Mucosa of descending colon (tissue), 3 donors: ENCODE measurements around the gene CPTP. TPM values are rescaled to one million over a fixed set of nuclear protein-coding genes. Genes with fewer than 3 reads are reported as not detected.

Experiments used
- ATAC-seq: fragments of 200-7000 bp; cut with Tn5 transposase; one replicate; pipeline ENCODE4 v1.9.1; 2020; ENCODE audit warnings: mild to moderate bottlenecking, moderate library complexity
- DNase-seq, 3 donors: peaks; one replicate each; pipeline ENCODE4 v3.0.0-alpha.2; 2020
- H3K36me3 ChIP-seq: fragments of 200-600 bp; one replicate; pipeline ENCODE4 v1.8.0; 2021; ENCODE audit warnings: low read depth, mild to moderate bottlenecking
- H3K4me1 ChIP-seq: fragments of 200-600 bp; one replicate; pipeline ENCODE4 v1.8.0; 2021; ENCODE audit warnings: low read depth, mild to moderate bottlenecking
- H3K4me3 ChIP-seq: fragments of 200-600 bp; one replicate; pipeline ENCODE4 v1.8.0; 2021; ENCODE audit warnings: mild to moderate bottlenecking
- H3K9me3 ChIP-seq: fragments of 200-600 bp; one replicate; pipeline ENCODE4 v1.8.0; 2021; ENCODE audit warnings: mild to moderate bottlenecking
- intact Hi-C, 2 donors: fragments of 100-400 bp; cut with DNase I in 1 of 2; cut with micrococcal nuclease in 1 of 2; formaldehyde crosslinking; loops; one replicate each; pipeline versions ENCODE4 v1.11.0 to v1.11.1; 2022; cut with DNase I, micrococcal nuclease
- total RNA-seq, 3 donors: library from RNA; stranded (reverse); fragmentation: NEBNext Ultra II Directional in 2 of 3; extraction: Animal tissue kit (Norgen Biotek cat#: 25700) in 2 of 3; gene quantifications; one replicate each; pipeline versions ENCODE4 v1.2.1 to v1.2.4, GENCODE V29; 2021 to 2023
- TF ChIP-seq, protein P1 (sequence below): fragments of 200-600 bp; IDR thresholded peaks from one replicate; pipeline ENCODE4 v1.8.0; 2022; ENCODE audit warnings: antibody characterized with exemption, mild to moderate bottlenecking
- donor health status: DM: no; HTN: no; CAD: no; lungs with moderate emphysema.
- donor health status: DM: no; HTN: no; CAD: no.
- donor health status: DM: no; HTN: yes; CAD: no.

The CPTP gene
- total RNA-seq, 3 donors from 2014 or later, result 41.2 to 77.9 (median 55.5) TPM

DNA sequence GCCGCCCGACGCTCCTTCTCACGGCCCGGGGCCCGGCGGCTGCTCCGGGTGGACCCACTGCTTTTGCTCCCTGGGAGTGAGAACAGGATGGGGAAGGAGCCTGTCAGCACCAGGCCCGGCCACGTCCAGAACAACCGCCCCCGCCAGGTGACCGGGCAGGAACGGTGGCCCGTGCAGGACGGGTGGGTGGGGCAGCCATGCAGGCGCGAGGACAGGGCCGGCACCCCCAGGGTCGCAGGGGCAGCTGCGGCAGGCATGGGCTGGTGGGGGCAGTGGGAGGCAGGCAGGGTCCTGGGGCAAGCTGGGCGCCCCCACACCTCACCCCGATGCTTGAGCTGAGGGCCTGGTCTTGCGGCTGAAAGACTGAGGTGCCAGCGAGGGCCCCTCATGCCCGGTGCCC is 11.8 kb downstream of the CPTP start:
- H3K4me1 ChIP-seq, result peaks cover 15% of the 10 kb centered on the region
- no peak for ATAC-seq
- intact Hi-C loops, result no loop called here

GRCh38 chr1:1336931-1337792 is 12.6 kb downstream of the CPTP start:
- TF ChIP-seq, protein P1, sequence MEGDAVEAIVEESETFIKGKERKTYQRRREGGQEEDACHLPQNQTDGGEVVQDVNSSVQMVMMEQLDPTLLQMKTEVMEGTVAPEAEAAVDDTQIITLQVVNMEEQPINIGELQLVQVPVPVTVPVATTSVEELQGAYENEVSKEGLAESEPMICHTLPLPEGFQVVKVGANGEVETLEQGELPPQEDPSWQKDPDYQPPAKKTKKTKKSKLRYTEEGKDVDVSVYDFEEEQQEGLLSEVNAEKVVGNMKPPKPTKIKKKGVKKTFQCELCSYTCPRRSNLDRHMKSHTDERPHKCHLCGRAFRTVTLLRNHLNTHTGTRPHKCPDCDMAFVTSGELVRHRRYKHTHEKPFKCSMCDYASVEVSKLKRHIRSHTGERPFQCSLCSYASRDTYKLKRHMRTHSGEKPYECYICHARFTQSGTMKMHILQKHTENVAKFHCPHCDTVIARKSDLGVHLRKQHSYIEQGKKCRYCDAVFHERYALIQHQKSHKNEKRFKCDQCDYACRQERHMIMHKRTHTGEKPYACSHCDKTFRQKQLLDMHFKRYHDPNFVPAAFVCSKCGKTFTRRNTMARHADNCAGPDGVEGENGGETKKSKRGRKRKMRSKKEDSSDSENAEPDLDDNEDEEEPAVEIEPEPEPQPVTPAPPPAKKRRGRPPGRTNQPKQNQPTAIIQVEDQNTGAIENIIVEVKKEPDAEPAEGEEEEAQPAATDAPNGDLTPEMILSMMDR, result no peak
- intact Hi-C loops, result no loop called here
- no peak overlapping the region for H3K4me3 ChIP-seq
- DNase-seq (no peak), ATAC-seq (no peak)
- H3K9me3 ChIP-seq, result no peaks in the 10 kb centered on the region
- H3K36me3 ChIP-seq, result no peaks in the 10 kb centered on the region
- H3K4me1 ChIP-seq, result peaks cover 12% of the 10 kb centered on the region

More for the DNA sequence above, 11.8 kb downstream of the CPTP start:
- no peak for DNase-seq
- Histone ChIP-seq H3K4me3 (no peak overlapping the region), H3K9me3 (no peaks in the 10 kb centered on the region), H3K36me3 (no peaks in the 10 kb centered on the region)
- TF ChIP-seq, protein P1, result no peak

DNA sequence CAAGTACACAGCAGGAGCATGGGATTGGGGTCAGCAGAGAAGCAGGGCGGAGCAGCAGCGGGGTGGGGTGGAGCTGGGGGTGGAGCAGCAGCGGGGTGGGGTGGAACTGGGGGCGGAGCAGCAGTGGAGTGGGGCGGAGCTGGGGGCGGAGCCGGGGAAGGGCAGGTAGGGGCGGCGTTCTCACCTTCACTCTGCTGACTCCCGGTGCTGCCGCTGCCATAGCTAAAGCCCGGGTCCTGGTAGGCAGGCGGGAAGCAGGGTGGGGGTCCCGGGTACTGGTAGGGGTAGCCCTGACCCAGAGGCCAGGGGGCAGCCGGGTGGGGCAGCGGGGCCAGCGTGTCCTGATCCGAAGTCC is 13.2 kb downstream of the CPTP start:
- DNase-seq (peak in 2 of 3 donors; percentile 75 to 83), ATAC-seq (peak; percentile 85)
- intact Hi-C loops, result no loop called here
- Histone ChIP-seq H3K4me1 (peaks cover 7% of the 10 kb centered on the region), H3K36me3 (no peaks in the 10 kb centered on the region), H3K9me3 (no peaks in the 10 kb centered on the region), H3K4me3 (no peak overlapping the region)
- TF ChIP-seq, protein P1, result no peak

- DNase-seq, result no peak
- TF ChIP-seq, protein P1, result no peak
- no peaks in the 10 kb centered on the region for H3K9me3 ChIP-seq
- no peak overlapping the region for H3K4me3 ChIP-seq
- peaks cover 2% of the 10 kb centered on the region for H3K4me1 ChIP-seq
- no peaks in the 10 kb centered on the region for H3K36me3 ChIP-seq
- intact Hi-C loops, result no loop called here
- ATAC-seq, result no peak
These were observed 13.7 kb downstream of the CPTP start for GRCh38 chr1:1338278-1338677.

DNA sequence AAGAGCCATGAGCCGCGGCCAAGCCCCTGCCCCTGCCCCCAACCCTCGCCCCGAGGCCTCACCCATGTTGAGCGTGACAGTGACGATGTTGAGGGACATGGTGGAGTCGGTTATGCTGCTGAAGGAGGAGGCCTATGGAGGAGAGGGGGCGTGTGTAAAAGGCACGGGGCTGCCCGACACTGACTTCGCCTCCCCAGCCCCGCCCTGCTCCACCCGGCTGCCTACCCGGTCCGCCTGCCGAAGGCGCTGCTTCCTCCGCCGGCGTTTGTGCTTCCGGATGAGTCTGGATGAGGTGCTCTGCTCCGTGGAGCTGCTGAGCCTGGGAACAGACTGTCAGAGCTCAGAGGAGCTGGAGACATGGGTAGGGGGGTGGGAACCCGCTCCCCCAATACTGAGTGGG is 15.6 kb downstream of the CPTP start:
- no peaks in the 10 kb centered on the region for H3K9me3 ChIP-seq
- H3K36me3 ChIP-seq, result no peaks in the 10 kb centered on the region
- DNase-seq (no peak), ATAC-seq (no peak)
- intact Hi-C loops, result no loop called here
- TF ChIP-seq, protein P1, result no peak
- H3K4me3 ChIP-seq, result no peak overlapping the region
- H3K4me1 ChIP-seq, result peaks cover under 1% of the 10 kb centered on the region
